ENCODE results near the gene APOL3. TPM values are rescaled to one million over a fixed set of nuclear protein-coding genes. Genes with fewer than 3 reads are reported as not detected.

APOL3 gene
- total and polyA plus RNA-seq, 2 of the 13 experiments (the other 11 are each of a cell fraction or from before 2014, with no cell fraction given): 3.8 to 5.4 TPM

GRCh38 chr22:36156515-36157419, 3.8 kb downstream of the APOL3 start (continued):
- 0 out of 2 replicates have a peak, but pooled peaks have one; percentile 47 for TF ChIP-seq ZFP91 (CRISPR knock-in tag; IDR thresholded peaks at IDR 0.05; ENCODE audit: borderline replicate concordance)
- no peak for TF ChIP-seq RCOR2 (CRISPR knock-in tag; IDR thresholded peaks at IDR 0.05)
- peak; percentile 13; the same call in 1 of the 2 replicates for TF ChIP-seq ELF3 (CRISPR knock-in tag; IDR thresholded peaks at IDR 0.05)
- TF ChIP-seq SAP130 (CRISPR knock-in tag; IDR thresholded peaks at IDR 0.05; ENCODE audit: low read depth): peak; percentile 60
- no peak for TF ChIP-seq FIP1L1 (IDR thresholded peaks at IDR 0.05; ENCODE audit: borderline replicate concordance, insufficient read depth, low read depth, low read length)
- TF ChIP-seq ZNF569 (CRISPR knock-in tag; IDR thresholded peaks at IDR 0.05; ENCODE audit: borderline replicate concordance): no peak
- TF ChIP-seq LCORL (IDR thresholded peaks at IDR 0.05): no peak
- peak; percentile 27; the same call in 1 of the 2 replicates for TF ChIP-seq LCORL (CRISPR knock-in tag; IDR thresholded peaks at IDR 0.05)
- TF ChIP-seq, protein P1, sequence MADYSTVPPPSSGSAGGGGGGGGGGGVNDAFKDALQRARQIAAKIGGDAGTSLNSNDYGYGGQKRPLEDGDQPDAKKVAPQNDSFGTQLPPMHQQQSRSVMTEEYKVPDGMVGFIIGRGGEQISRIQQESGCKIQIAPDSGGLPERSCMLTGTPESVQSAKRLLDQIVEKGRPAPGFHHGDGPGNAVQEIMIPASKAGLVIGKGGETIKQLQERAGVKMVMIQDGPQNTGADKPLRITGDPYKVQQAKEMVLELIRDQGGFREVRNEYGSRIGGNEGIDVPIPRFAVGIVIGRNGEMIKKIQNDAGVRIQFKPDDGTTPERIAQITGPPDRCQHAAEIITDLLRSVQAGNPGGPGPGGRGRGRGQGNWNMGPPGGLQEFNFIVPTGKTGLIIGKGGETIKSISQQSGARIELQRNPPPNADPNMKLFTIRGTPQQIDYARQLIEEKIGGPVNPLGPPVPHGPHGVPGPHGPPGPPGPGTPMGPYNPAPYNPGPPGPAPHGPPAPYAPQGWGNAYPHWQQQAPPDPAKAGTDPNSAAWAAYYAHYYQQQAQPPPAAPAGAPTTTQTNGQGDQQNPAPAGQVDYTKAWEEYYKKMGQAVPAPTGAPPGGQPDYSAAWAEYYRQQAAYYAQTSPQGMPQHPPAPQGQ (CRISPR knock-in tag; IDR thresholded peaks at IDR 0.05; ENCODE audit: borderline replicate concordance): no peak
- TF ChIP-seq DMAP1 (CRISPR knock-in tag; IDR thresholded peaks at IDR 0.05): 0 out of 2 replicates have a peak, but pooled peaks have one; percentile 11
- 0 out of 2 replicates have a peak, but pooled peaks have one; percentile 23 for TF ChIP-seq DPF2 (CRISPR knock-in tag; IDR thresholded peaks at IDR 0.05; ENCODE audit: borderline replicate concordance, low read depth)
- TF ChIP-seq ASH2L (IDR thresholded peaks at IDR 0.05; ENCODE audit: insufficient read length, low read depth, low read length): peak; percentile 71
- peak; percentile 41; the same call in 1 of the 2 replicates for TF ChIP-seq PAXIP1 (CRISPR knock-in tag; conservative IDR thresholded peaks at IDR 0.05)
- TF ChIP-seq, protein P2, sequence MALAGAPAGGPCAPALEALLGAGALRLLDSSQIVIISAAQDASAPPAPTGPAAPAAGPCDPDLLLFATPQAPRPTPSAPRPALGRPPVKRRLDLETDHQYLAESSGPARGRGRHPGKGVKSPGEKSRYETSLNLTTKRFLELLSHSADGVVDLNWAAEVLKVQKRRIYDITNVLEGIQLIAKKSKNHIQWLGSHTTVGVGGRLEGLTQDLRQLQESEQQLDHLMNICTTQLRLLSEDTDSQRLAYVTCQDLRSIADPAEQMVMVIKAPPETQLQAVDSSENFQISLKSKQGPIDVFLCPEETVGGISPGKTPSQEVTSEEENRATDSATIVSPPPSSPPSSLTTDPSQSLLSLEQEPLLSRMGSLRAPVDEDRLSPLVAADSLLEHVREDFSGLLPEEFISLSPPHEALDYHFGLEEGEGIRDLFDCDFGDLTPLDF (CRISPR knock-in tag; IDR thresholded peaks at IDR 0.05): no peak
- 0 out of 2 replicates have a peak, but pooled peaks have one; percentile 32 for TF ChIP-seq ZNF619 (CRISPR knock-in tag; IDR thresholded peaks at IDR 0.05)
- TF ChIP-seq CHD2 (IDR thresholded peaks at IDR 0.05; ENCODE audit: low read depth, low read length): no peak
- TF ChIP-seq, protein P3, sequence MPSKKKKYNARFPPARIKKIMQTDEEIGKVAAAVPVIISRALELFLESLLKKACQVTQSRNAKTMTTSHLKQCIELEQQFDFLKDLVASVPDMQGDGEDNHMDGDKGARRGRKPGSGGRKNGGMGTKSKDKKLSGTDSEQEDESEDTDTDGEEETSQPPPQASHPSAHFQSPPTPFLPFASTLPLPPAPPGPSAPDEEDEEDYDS (CRISPR knock-in tag; IDR thresholded peaks at IDR 0.05): 0 out of 2 replicates have a peak, but pooled peaks have one; percentile 8
- 0 out of 2 replicates have a peak, but pooled peaks have one; percentile 53 for TF ChIP-seq POLR2G (IDR thresholded peaks at IDR 0.05; ENCODE audit: low read depth, low read length)
- TF ChIP-seq FOXA1 (IDR thresholded peaks at IDR 0.05): no peak
- no peak for TF ChIP-seq FOXA1 (CRISPR knock-in tag; IDR thresholded peaks at IDR 0.05)

All from HepG2 (cell line).